Smooth muscle cell (in vitro differentiated cells): Measurements from ENCODE around the gene PKHD1. TPM values are rescaled to one million over a fixed set of nuclear protein-coding genes. Genes with fewer than 3 reads are reported as not detected.

Experiments
- DNase-seq: peaks from one replicate; lab custom pipeline; 2025; ENCODE audit not compliant: unreplicated experiment; lab: John Stamatoyannopoulos, UW
- H2AFZ ChIP-seq: fragments of 200-600 bp; sonication (generic); 2 replicates; pipeline ENCODE4 v1.6.0; 2016; ENCODE audit warnings: antibody characterized with exemption, low read depth, mild to moderate bottlenecking
- H3F3A ChIP-seq: fragments of 200-600 bp; sonication (generic); 2 replicates; pipeline ENCODE4 v1.6.0; 2017; ENCODE audit warnings: antibody characterized with exemption, low read depth
- H3K27ac ChIP-seq: fragments of 200-600 bp; sonication (generic); 2 replicates; pipeline ENCODE4 v1.5.1; 2016; ENCODE audit warnings: low read depth, mild to moderate bottlenecking
- H3K27me3 ChIP-seq: fragments of 200-600 bp; sonication (generic); 2 replicates; pipeline ENCODE4 v1.6.1; 2016; ENCODE audit warnings: low read depth, mild to moderate bottlenecking
- H3K36me3 ChIP-seq: fragments of 200-600 bp; sonication (generic); 2 replicates; pipeline ENCODE4 v1.5.1; 2016; ENCODE audit warnings: low read depth
- H3K4me1 ChIP-seq: fragments of 200-600 bp; sonication (generic); 2 replicates; pipeline ENCODE4 v1.5.1; 2016; ENCODE audit warnings: low read depth
- H3K4me2 ChIP-seq: fragments of 200-600 bp; sonication (generic); 2 replicates; pipeline ENCODE4 v1.6.0; 2016; ENCODE audit warnings: mild to moderate bottlenecking
- H3K4me3 ChIP-seq: fragments of 200-600 bp; sonication (generic); 2 replicates; pipeline ENCODE4 v1.5.1; 2016; ENCODE audit warnings: mild to moderate bottlenecking
- H3K79me2 ChIP-seq: fragments of 200-600 bp; sonication (generic); 2 replicates; pipeline ENCODE4 v1.6.0; 2016; ENCODE audit warnings: low read depth, mild to moderate bottlenecking
- H3K9ac ChIP-seq: fragments of 200-600 bp; sonication (generic); 2 replicates; pipeline ENCODE4 v1.6.0; 2016; ENCODE audit warnings: low read depth
- H3K9me3 ChIP-seq: fragments of 200-600 bp; sonication (generic); replicated peaks from 2 replicates; pipeline ENCODE4 v1.5.1; 2016; ENCODE audit warnings: low read depth
- H4K20me1 ChIP-seq: fragments of 200-600 bp; sonication (generic); 2 replicates; pipeline ENCODE4 v1.6.0; 2016; ENCODE audit warnings: low read depth
- WGBS: methylation state at CpG from one replicate; pipeline ENCODE4 v1.1.7; 2016; ENCODE audit warnings: low lambda C conversion rate; 5-methylcytosine and 5-hydroxymethylcytosine counted together
- polyA plus RNA-seq: library from polyadenylated mRNA; unstranded; fragments of >200 nt; fragmentation: Nextera tagmentation; extraction: Ambion mirVana; gene quantifications from 2 replicates; pipeline ENCODE4 v1.2.1, GENCODE V29; 2016
- total RNA-seq: library from RNA; depleted of rRNA; stranded (reverse); fragments of >200 nt; gene quantifications from 2 replicates; pipeline ENCODE4 v1.2.3, GENCODE V29; 2014
- TF ChIP-seq, protein P1 (sequence below): fragments of 200-600 bp; sonication (generic); IDR thresholded peaks from 2 replicates; pipeline ENCODE4 v1.5.1; 2017; ENCODE audit warnings: borderline replicate concordance, mild to moderate bottlenecking, antibody characterized with exemption; ENCODE audit not compliant: insufficient read depth, poor library complexity, severe bottlenecking

The PKHD1 gene
- total and polyA plus RNA-seq, 2 experiments from 2014 or later: not detected

DNA sequence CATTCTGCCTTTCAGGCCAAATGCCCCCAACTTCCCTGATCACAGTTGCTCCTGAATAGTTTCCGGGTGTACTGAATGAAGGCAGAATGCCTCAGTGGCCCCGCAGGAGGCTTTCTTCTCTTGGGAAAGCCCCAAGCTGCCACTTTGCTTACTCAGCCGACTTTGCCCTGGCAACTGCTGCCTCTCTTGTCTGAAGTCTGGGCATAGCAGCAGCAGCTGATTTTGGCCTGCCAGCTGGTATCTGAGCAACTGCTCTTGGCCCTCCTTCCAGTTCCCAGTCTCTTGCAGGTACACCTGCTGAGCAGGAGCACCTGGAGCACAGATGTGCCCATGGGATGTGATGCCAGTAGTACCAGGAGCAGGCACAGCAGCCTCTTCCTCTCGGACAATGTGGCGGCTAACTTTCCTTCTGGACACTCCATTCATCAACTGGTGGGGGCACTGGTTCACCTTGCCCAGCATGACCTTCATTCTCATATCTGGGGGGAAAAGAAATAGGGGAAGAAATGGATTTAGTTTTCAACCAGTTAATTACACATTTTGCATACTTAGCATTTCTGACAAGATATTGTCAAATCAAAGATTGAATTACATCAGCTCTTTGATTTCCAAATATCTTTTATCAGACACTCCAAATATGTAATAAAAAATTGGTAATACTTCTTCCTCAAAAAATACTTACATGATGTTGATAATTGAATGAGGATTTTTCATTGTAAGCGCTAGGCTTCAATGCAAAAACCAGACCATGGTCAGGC, 468.2 kb downstream of the PKHD1 start:
- H3K9me3 ChIP-seq: no peaks in the 10 kb centered on the region
- no peaks in the 10 kb centered on the region for H3K4me1 ChIP-seq
- no peaks in the 10 kb centered on the region for H3F3A ChIP-seq
- no peak overlapping the region for H2AFZ ChIP-seq
- no peak overlapping the region for H3K9ac ChIP-seq
- no peak for DNase-seq
- TF ChIP-seq, protein P1, sequence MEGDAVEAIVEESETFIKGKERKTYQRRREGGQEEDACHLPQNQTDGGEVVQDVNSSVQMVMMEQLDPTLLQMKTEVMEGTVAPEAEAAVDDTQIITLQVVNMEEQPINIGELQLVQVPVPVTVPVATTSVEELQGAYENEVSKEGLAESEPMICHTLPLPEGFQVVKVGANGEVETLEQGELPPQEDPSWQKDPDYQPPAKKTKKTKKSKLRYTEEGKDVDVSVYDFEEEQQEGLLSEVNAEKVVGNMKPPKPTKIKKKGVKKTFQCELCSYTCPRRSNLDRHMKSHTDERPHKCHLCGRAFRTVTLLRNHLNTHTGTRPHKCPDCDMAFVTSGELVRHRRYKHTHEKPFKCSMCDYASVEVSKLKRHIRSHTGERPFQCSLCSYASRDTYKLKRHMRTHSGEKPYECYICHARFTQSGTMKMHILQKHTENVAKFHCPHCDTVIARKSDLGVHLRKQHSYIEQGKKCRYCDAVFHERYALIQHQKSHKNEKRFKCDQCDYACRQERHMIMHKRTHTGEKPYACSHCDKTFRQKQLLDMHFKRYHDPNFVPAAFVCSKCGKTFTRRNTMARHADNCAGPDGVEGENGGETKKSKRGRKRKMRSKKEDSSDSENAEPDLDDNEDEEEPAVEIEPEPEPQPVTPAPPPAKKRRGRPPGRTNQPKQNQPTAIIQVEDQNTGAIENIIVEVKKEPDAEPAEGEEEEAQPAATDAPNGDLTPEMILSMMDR: no peak
- H4K20me1 ChIP-seq: no peaks in the 10 kb centered on the region
- no peaks in the 10 kb centered on the region for H3K36me3 ChIP-seq
- no peak overlapping the region for H3K4me3 ChIP-seq
- no peaks in the 10 kb centered on the region for H3K79me2 ChIP-seq
- H3K4me2 ChIP-seq: no peak overlapping the region
- H3K27me3 ChIP-seq: no peaks in the 10 kb centered on the region
- no peak overlapping the region for H3K27ac ChIP-seq
- WGBS: 91% methylated on average over 6 of the region's 6 CpGs

DNA sequence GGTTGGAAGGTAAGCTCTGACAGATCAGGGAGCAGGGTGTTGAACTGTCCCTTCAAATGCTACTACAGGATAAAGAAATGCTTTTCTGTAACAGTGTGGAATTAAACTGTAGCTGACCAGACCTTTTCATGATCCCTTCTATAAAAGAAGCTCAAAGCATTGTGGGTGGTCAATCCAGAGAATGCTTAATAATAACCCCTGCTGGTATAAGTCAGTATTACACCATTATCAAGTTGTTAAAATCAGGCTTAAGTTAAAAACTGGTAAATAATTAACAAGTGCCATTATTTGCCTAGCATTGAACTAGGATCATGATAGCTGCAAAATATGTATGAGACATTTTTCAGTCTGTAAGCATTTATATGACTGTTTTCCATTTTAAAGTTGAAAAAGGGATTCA, 468.9 kb downstream of the PKHD1 start:
- no peaks in the 10 kb centered on the region for H3K79me2 ChIP-seq
- no peak for DNase-seq
- no peaks in the 10 kb centered on the region for H3F3A ChIP-seq
- H4K20me1 ChIP-seq: no peaks in the 10 kb centered on the region
- TF ChIP-seq, protein P1: peak; percentile 43
- no peaks in the 10 kb centered on the region for H3K4me1 ChIP-seq
- H3K9ac ChIP-seq: no peak overlapping the region
- no peaks in the 10 kb centered on the region for H3K9me3 ChIP-seq
- H3K27me3 ChIP-seq: no peaks in the 10 kb centered on the region
- no peak overlapping the region for H2AFZ ChIP-seq
- no peak overlapping the region for H3K4me2 ChIP-seq
- H3K4me3 ChIP-seq: no peak overlapping the region
- no peak overlapping the region for H3K27ac ChIP-seq
- H3K36me3 ChIP-seq: no peaks in the 10 kb centered on the region

DNA sequence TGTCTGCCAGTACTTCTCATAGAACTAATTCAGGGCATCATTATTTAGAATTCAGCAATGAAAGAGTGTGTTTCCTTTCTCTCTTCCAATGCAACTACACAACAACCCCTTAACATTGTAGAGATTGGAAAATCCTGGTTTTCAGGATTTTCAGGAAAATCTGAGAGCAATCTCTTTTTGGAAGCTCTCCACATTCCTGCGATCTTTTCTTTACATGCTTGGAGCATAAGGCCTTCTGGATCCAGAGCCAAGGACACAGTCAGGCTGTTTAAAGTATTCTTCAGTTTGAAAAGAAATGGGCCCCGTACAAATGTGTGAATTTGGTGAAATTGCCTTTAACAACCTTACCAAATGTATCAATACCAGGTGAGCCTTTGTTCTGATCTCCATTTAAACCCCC, 469.7 kb downstream of the PKHD1 start:
- no peak for DNase-seq
- H3K27me3 ChIP-seq: no peaks in the 10 kb centered on the region
- no peaks in the 10 kb centered on the region for H3K9me3 ChIP-seq
- no peak overlapping the region for H3K27ac ChIP-seq
- H3K4me2 ChIP-seq: no peak overlapping the region
- H4K20me1 ChIP-seq: no peaks in the 10 kb centered on the region
- no peaks in the 10 kb centered on the region for H3F3A ChIP-seq
- H3K79me2 ChIP-seq: no peaks in the 10 kb centered on the region
- H3K4me3 ChIP-seq: no peak overlapping the region
- H2AFZ ChIP-seq: no peak overlapping the region
- TF ChIP-seq, protein P1: no peak
- H3K4me1 ChIP-seq: no peaks in the 10 kb centered on the region
- H3K9ac ChIP-seq: no peak overlapping the region
- H3K36me3 ChIP-seq: no peaks in the 10 kb centered on the region
- WGBS: 90% methylated on average over 2 of the region's 2 CpGs

DNA sequence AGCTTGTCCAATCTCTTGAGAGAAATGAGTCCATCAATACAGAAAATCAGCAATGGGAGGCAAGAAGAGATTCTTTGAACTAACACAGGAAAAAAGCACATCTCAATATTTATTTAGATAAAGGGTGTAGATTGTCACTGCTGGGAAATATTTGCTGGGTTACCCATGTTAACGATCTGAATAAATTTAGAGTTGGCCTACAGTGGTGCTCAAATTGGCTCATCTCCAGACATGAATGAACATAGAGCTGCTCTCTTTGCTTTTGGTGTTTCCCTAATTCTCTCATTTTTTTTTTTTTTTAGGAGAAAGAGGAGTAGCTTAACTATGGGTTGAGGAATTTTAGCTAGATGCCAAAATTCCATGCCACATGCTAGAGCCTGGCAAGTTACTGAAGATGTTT, 471.2 kb downstream of the PKHD1 start:
- Histone ChIP-seq H2AFZ (no peak overlapping the region), H3K27ac (no peak overlapping the region), H3K79me2 (no peaks in the 10 kb centered on the region), H3K9ac (no peak overlapping the region), H3K36me3 (no peaks in the 10 kb centered on the region), H3F3A (no peaks in the 10 kb centered on the region), H4K20me1 (no peaks in the 10 kb centered on the region), H3K9me3 (no peaks in the 10 kb centered on the region), H3K4me3 (no peak overlapping the region), H3K4me1 (no peaks in the 10 kb centered on the region), H3K4me2 (no peak overlapping the region), H3K27me3 (no peaks in the 10 kb centered on the region)
- TF ChIP-seq, protein P1: no peak
- WGBS: 83% methylated on average over 1 of the region's 1 CpG
- no peak for DNase-seq
